GM12801 (cell line): Measurements from ENCODE around the gene DEPDC7.

Experiments used
- TF ChIP-seq, protein P1 (sequence below): IDR thresholded peaks from one replicate; pipeline ENCODE4 v1.5.1; 2011; ENCODE audit warnings: control low read depth; ENCODE audit not compliant: insufficient read length; ENCODE audit errors: extremely low read depth

DEPDC7 gene

DNA sequence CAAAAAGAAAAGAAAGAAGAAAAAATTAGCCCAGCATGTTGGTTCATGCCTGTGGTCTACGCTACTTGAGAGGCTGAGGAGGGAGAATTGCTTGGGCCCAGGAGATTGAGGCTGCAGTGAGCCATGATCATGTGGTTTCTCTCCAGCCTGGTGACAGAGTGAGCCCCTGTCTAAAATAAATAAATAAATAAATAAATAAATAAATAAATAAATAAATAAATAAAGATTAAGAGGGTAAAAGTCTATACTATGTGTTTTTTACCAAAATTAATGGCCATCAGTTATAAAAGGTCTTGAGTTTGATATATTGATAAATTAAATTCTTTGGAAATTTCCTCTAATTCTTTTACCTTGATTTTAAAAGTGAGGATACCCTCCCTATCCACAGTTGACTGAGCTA, 25.2 kb upstream of the DEPDC7 start:
- TF ChIP-seq, protein P1, sequence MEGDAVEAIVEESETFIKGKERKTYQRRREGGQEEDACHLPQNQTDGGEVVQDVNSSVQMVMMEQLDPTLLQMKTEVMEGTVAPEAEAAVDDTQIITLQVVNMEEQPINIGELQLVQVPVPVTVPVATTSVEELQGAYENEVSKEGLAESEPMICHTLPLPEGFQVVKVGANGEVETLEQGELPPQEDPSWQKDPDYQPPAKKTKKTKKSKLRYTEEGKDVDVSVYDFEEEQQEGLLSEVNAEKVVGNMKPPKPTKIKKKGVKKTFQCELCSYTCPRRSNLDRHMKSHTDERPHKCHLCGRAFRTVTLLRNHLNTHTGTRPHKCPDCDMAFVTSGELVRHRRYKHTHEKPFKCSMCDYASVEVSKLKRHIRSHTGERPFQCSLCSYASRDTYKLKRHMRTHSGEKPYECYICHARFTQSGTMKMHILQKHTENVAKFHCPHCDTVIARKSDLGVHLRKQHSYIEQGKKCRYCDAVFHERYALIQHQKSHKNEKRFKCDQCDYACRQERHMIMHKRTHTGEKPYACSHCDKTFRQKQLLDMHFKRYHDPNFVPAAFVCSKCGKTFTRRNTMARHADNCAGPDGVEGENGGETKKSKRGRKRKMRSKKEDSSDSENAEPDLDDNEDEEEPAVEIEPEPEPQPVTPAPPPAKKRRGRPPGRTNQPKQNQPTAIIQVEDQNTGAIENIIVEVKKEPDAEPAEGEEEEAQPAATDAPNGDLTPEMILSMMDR = no peak

GRCh38 chr11:32991427-32991826, 24.3 kb upstream of the DEPDC7 start:
- TF ChIP-seq, protein P1 = no peak

DNA sequence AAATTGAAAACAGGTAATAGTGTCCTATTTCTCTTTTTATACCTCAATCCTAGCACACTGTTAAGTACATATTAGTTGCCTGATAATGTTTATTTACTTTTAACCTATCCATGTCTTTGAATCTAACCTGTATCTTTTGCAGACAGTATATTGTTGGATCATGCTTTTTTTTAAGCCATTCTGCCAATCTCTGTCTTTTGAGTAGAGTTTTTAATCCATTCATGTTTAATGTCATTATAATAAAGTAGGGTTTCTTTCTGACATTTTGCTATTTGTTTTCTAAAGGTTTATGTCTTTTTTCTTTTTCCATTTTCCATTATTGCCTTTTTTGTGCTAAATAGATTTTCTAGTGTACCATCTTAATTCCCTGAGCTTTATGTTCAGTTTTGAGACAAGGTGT, 23.8 kb upstream of the DEPDC7 start:
- TF ChIP-seq, protein P1 = no peak

GRCh38 chr11:33000181-33000580, 15.5 kb upstream of the DEPDC7 start:
- TF ChIP-seq, protein P1 = no peak

DNA sequence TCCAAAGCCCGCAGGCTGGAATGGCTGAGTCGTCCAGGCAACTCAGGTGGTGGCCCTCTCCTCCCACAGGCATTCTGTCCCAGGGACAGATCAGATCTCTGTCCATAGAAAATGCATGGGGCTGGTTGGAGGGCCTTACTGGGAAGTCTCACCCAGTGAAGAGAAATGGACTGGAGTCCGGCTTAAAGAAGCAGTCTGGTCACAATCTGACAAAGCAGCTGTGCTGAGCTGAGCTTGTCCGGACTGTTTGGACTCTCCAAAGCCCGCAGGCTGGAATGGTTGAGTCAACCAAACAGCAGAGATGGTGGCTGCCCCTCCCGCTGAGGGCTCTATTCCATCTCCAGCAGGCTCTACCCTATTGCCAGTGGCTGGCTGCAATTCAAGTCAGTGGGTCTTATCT, 14.4 kb upstream of the DEPDC7 start:
- TF ChIP-seq, protein P1 = no peak

DNA sequence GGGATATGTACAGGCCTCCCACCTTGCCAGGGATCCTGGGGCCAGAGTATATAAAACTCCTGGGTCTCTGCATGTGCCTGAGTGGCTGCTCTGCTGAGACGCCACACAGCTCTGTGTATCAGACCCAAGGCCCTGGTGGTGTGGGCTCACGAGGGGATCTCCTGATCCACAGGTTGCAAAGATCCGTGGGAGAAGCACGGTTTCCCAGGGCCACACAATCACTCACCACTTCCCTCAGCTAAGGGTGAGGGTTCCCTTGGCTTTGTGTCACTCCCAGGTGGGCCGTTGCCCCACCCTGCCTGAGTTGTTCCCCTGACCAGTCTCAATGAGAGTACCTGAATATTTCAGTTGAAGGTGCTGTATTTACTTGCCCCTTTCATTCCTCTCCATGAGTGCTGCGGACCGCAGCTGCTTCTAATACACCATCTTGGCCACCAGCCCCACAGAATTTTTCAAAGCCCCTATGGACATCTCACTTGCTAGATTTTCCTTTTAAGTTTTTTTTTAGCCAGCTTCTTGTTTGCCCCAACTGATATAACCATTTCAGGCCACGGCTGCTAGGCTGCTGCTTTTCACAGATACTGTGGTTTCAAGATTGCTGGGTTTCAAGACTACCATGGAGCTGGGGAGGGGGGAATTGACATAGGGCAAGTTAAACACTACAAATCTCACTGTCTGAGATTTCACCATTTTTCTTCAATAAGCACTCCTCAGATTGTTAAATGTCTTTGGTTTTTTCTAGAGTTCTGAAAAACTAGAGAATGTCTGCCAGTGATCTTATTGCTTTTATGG, 13.7 kb upstream of the DEPDC7 start:
- TF ChIP-seq, protein P1 = no peak

- TF ChIP-seq, protein P1 = no peak
These were observed 10.5 kb upstream of the DEPDC7 start for GRCh38 chr11:33005175-33005574.
